ENCODE measurements around the gene OR51V1.
"Not testable (repeated sequence)": the region's sequence is repeated elsewhere in the genome, so short reads cannot be mapped to it uniquely, and the experiment has no call there.

The OR51V1 gene

GRCh38 chr11:5161045-5161444, 39.4 kb downstream of the OR51V1 start:
- not testable (repeated sequence) for DNase-seq

GRCh38 chr11:5160217-5160616, 40.3 kb downstream of the OR51V1 start:
- not testable (repeated sequence) for DNase-seq

- no peak for DNase-seq
Measured at GRCh38 chr11:5159806-5160205, 40.7 kb downstream of the OR51V1 start.

GRCh38 chr11:5154657-5155056, 45.8 kb downstream of the OR51V1 start, which contains the start of gene OR52A1:
Gene OR52A1 (minus strand): TSS chr11:5154757. CDS start chr11:5152369, 2,388 bp downstream.
- no peak for DNase-seq

GRCh38 chr11:5153574-5154431, 46.7 kb downstream of the OR51V1 start:
- no peak for DNase-seq

GRCh38 chr11:5151713-5152153, 48.7 kb downstream of the OR51V1 start:
- DNase-seq = no peak
